Cardiac muscle cell (in vitro differentiated cells and primary cell): Measurements from ENCODE around the gene PEX5. TPM values are rescaled to one million over a fixed set of nuclear protein-coding genes. Genes with fewer than 3 reads are reported as not detected.

ENCODE experiments used
- DNase-seq, 2 donors: peaks; one replicate each; pipeline versions ENCODE4 v3.0.0 to v3.0.0-alpha.2; 2010 to 2017; ENCODE audit warnings: low read depth in 1 of 2, low spot score in 1 of 2
- H3K27ac ChIP-seq: fragments of 200-600 bp; sonication (generic); 2 replicates; pipeline ENCODE4 v1.5.1; 2016
- H3K27me3 ChIP-seq: fragments of 200-600 bp; sonication (generic); 2 replicates; pipeline ENCODE4 v1.6.0; 2016; ENCODE audit warnings: control low read depth
- H3K36me3 ChIP-seq: fragments of 200-600 bp; sonication (generic); 2 replicates; pipeline ENCODE4 v1.5.1; 2016; ENCODE audit warnings: control low read depth
- H3K4me1 ChIP-seq: fragments of 200-600 bp; sonication (generic); 2 replicates; pipeline ENCODE4 v1.8.1; 2017; ENCODE audit warnings: low read depth, mild to moderate bottlenecking, mixed run types
- H3K4me3 ChIP-seq: fragments of 200-600 bp; sonication (generic); 2 replicates; pipeline ENCODE4 v1.5.1; 2016; ENCODE audit warnings: mild to moderate bottlenecking
- H3K9me3 ChIP-seq: fragments of 200-600 bp; sonication (generic); 2 replicates; pipeline ENCODE4 v1.5.1; 2017; ENCODE audit warnings: low read depth, mild to moderate bottlenecking, control low read depth
- CTCF ChIP-seq: IDR thresholded peaks from 2 replicates; pipeline ENCODE4 v1.5.1; 2012; ENCODE audit warnings: low read depth, mild to moderate bottlenecking, low read length
- polyA plus RNA-seq: library from polyadenylated mRNA; unstranded; fragments of >200 nt; fragmentation: Nextera tagmentation; extraction: Ambion mirVana; gene quantifications from 2 replicates; pipeline ENCODE4 v1.2.1, GENCODE V29; 2016
- total RNA-seq: library from RNA; depleted of rRNA; stranded (reverse); fragments of >200 nt; gene quantifications from 2 replicates; pipeline ENCODE4 v1.2.3, GENCODE V29; 2016

Gene PEX5
- total and polyA plus RNA-seq, 2 experiments from 2014 or later, result 20.4 to 50.1 TPM

DNA sequence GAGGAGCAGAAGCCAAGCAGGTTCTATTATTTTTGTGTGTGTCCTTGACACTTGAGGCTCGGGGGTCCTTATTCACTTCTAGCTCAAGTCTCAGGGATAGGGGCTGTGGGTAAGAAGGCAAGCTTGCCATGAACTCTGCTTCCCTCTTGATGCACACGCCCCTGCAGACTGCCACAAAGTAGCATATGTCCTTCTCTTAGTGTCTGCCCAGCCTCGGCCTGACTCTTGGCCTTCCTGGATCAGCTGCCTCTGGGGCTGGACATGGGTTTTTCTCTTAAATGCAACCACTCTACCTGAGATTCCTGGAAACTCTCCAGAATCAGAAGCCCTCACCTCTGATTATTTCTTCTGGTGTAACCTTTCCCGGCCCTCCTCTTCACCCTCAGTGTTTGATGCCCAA is 28.2 kb upstream of the PEX5 start:
- no peak for TF ChIP-seq CTCF
- H3K9me3 ChIP-seq, result no peaks in the 10 kb centered on the region
- no peak overlapping the region for H3K4me3 ChIP-seq
- no peak overlapping the region for H3K27ac ChIP-seq
- H3K36me3 ChIP-seq, result no peaks in the 10 kb centered on the region
- no peaks in the 10 kb centered on the region for H3K27me3 ChIP-seq
- no peaks in the 10 kb centered on the region for H3K4me1 ChIP-seq
- no peak for DNase-seq

DNA sequence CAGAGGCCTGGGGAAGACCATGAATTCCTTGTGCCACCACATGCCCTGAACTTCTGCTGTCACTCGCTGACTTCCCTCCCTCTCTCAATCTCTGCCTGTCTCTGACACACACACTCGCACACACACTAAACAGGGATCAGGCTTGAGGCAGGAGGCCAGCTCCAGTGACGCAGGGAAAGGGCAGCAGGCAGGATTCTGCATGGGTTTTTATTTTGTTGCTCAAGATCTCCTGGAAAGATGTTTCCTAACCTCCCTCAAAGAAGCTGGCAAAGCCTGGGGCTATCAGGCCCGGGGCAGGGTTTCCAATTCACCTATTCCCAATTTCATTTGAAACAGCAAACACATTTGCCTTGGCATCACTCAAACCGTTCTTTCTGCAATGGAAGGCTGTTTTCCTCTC is 27.7 kb upstream of the PEX5 start:
- Histone ChIP-seq H3K36me3 (no peaks in the 10 kb centered on the region), H3K9me3 (no peaks in the 10 kb centered on the region), H3K27me3 (no peaks in the 10 kb centered on the region), H3K4me3 (no peak overlapping the region), H3K27ac (no peak overlapping the region), H3K4me1 (no peaks in the 10 kb centered on the region)
- TF ChIP-seq CTCF, result no peak
- peak in 1 of 2 donors; percentile 56 for DNase-seq

DNA sequence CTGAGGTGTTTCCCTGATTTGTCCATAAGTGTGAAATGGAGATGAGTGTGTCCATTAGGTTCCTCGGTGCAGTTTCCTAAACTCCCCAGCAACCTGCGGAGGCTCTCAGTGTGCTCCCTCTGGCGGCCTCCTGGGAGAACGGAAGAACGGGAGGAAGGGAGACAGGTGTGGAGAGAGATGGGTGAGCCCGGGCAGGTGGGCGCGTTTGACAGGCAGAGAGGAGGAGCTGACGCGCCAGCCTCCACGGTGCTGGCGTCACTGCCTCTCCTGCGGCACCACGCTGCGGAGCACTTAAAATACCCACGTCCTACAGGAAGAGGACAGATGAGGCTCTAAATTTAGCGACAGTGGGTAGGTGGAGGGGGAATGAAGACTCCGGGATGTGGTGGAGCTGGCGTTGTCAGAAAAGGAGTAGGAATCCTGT is 26.8 kb upstream of the PEX5 start:
- Histone ChIP-seq H3K4me1 (no peaks in the 10 kb centered on the region), H3K9me3 (no peaks in the 10 kb centered on the region), H3K4me3 (no peak overlapping the region), H3K27me3 (no peaks in the 10 kb centered on the region), H3K36me3 (no peaks in the 10 kb centered on the region), H3K27ac (no peak overlapping the region)
- peak; percentile 59 for TF ChIP-seq CTCF
- DNase-seq, result peak in 1 of 2 donors; percentile 65

DNA sequence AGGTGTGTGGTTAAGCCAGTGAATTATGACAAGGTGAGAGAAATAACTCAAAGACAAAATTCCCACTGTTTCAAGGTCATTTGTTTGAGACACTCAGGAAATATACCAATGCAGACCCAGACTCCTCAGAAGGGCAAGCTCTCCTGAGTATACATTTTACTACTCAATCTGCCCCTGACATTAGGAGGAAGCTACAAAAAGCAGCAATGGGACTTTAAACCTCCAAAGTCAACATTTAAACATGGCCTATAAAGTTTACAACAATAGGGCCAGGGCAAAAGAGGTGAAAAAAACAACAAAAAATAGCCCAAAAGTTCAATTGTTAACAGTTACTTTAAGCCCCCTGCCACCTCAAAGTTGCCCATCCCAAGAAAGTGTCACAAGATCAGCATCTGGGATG is 19.5 kb upstream of the PEX5 start:
- no peaks in the 10 kb centered on the region for H3K36me3 ChIP-seq
- H3K27me3 ChIP-seq, result no peaks in the 10 kb centered on the region
- TF ChIP-seq CTCF, result no peak
- no peaks in the 10 kb centered on the region for H3K4me1 ChIP-seq
- H3K9me3 ChIP-seq, result no peaks in the 10 kb centered on the region
- no peak for DNase-seq
- H3K27ac ChIP-seq, result no peak overlapping the region
- H3K4me3 ChIP-seq, result no peak overlapping the region

DNA sequence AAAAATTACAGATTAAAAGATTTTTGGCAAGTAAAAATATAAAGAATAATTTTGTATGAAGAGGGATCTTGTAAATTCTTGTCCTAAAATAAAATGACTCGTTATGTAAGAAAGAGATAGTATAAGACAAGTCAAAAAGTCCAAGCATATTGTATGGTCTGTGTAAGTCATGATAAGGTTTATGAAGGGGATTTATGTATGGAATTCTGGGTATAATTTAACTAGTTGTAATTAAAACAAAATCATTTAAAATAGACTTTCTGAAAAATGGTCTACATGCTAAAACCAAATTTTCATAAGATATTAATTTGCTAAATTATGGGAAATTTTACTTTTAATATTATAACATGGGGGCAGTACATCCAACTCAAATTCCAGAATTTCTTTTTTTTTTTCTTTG is 17.6 kb upstream of the PEX5 start:
- no peak overlapping the region for H3K4me3 ChIP-seq
- H3K27ac ChIP-seq, result no peak overlapping the region
- DNase-seq, result no peak
- H3K4me1 ChIP-seq, result no peaks in the 10 kb centered on the region
- no peaks in the 10 kb centered on the region for H3K27me3 ChIP-seq
- H3K9me3 ChIP-seq, result no peaks in the 10 kb centered on the region
- no peak for TF ChIP-seq CTCF
- H3K36me3 ChIP-seq, result no peaks in the 10 kb centered on the region

- H3K9me3 ChIP-seq, result no peaks in the 10 kb centered on the region
- no peak overlapping the region for H3K27ac ChIP-seq
- no peak for TF ChIP-seq CTCF
- no peaks in the 10 kb centered on the region for H3K36me3 ChIP-seq
- no peaks in the 10 kb centered on the region for H3K4me1 ChIP-seq
- peak in 1 of 2 donors; percentile 59 for DNase-seq
- H3K4me3 ChIP-seq, result no peak overlapping the region
- no peaks in the 10 kb centered on the region for H3K27me3 ChIP-seq
Observed at GRCh38 chr12:7175493-7175892, 14.0 kb upstream of the PEX5 start.
